ENCODE measurements around the gene SGCA.

Gene SGCA

GRCh38 chr17:50182783-50183420 is 17.1 kb downstream of the SGCA start:
- no peak for DNase-seq (ENCODE audit: low read depth, low spot score)

- DNase-seq (ENCODE audit: low read depth, low spot score): no peak
Measured at GRCh38 chr17:50183421-50183994, 17.7 kb downstream of the SGCA start.

- DNase-seq (ENCODE audit: low read depth, low spot score): no peak
Measured at GRCh38 chr17:50184064-50184463, 18.3 kb downstream of the SGCA start.

- no peak for DNase-seq (ENCODE audit: low read depth, low spot score)
Measured at GRCh38 chr17:50184611-50185398, 19.0 kb downstream of the SGCA start.

- no peak for DNase-seq (ENCODE audit: low read depth, low spot score)
Measured at GRCh38 chr17:50185631-50186471, 20.0 kb downstream of the SGCA start.

- DNase-seq (ENCODE audit: low read depth, low spot score): no peak
Measured at GRCh38 chr17:50186661-50187393, 21.0 kb downstream of the SGCA start.

- no peak for DNase-seq (ENCODE audit: low read depth, low spot score)
Measured at GRCh38 chr17:50187394-50187725, 21.6 kb downstream of the SGCA start.

GRCh38 chr17:50187751-50188530 is 22.1 kb downstream of the SGCA start:
- no peak for DNase-seq (ENCODE audit: low read depth, low spot score)

GRCh38 chr17:50188531-50188920 is 22.7 kb downstream of the SGCA start:
- no peak for DNase-seq (ENCODE audit: low read depth, low spot score)

GRCh38 chr17:50188921-50189549 is 23.2 kb downstream of the SGCA start:
- DNase-seq (ENCODE audit: low read depth, low spot score): no peak

- no peak for DNase-seq (ENCODE audit: low read depth, low spot score)
Measured at GRCh38 chr17:50189550-50190292, 23.9 kb downstream of the SGCA start.

GRCh38 chr17:50190293-50190602 is 24.4 kb downstream of the SGCA start:
- DNase-seq (ENCODE audit: low read depth, low spot score): no peak

GRCh38 chr17:50190603-50191358 is 25.0 kb downstream of the SGCA start:
- no peak for DNase-seq (ENCODE audit: low read depth, low spot score)

- no peak for DNase-seq (ENCODE audit: low read depth, low spot score)
Measured at GRCh38 chr17:50191359-50192143, 25.7 kb downstream of the SGCA start.

- DNase-seq (ENCODE audit: low read depth, low spot score): no peak
Measured at GRCh38 chr17:50192144-50192617, 26.4 kb downstream of the SGCA start.

GRCh38 chr17:50192618-50193291 is 26.9 kb downstream of the SGCA start:
- no peak for DNase-seq (ENCODE audit: low read depth, low spot score)

GRCh38 chr17:50194140-50194933 is 28.5 kb downstream of the SGCA start:
- no peak for DNase-seq (ENCODE audit: low read depth, low spot score)
